Epidermal melanocyte (primary cell): ENCODE data around the gene NANS.
A peak's percentile ranks its signal among the peaks of the same experiment; 100 is the strongest.

ENCODE experiments used
- DNase-seq: peaks from one replicate; pipeline ENCODE4 v3.0.0; 2011; ENCODE audit warnings: low spot score; ENCODE audit not compliant: insufficient read length

The NANS gene

DNA sequence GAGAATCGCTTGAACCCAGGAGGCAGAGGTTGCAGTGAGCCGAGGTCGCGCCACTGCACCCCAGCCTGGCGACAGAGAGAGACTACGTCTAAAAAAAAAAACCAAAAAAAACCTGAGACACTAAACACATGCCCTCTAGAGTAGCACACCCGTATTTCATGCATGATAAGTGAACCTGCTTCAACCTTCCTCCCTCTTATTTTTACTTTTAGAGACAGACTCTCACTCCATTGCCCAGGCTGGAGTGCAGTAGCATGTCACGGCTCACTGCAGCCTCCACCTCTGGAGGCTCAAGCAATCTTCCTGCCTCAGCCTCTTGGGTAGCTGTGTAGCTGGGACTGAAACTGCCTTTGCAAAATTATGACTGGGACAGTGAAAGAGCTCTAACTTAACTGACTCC lies 17.6 kb upstream of the NANS start:
- DNase-seq: no peak

DNA sequence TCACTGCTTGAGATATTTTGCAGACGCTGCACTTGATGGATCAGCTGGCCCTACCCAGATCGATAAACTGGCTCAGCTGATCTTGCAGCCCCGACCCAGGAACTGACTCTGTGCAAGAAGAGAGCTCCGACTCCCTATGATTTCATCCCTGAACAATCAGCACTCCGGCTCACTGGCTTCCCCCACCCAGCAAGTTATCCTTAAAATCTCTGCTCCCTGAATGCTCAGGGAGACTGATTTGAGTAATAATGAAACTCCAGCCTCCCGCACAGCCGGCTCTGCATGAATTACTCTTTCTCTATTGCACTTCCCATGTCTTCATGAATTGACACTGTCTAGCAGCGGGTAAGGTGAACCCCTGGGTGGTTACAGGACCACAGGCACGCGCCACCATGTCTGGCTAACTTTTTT lies 16.9 kb upstream of the NANS start:
- DNase-seq: no peak

GRCh38 chr9:98040212-98040611 lies 16.3 kb upstream of the NANS start:
- no peak for DNase-seq

GRCh38 chr9:98043915-98044314 lies 12.6 kb upstream of the NANS start:
- no peak for DNase-seq

- no peak for DNase-seq
These were observed 11.0 kb upstream of the NANS start for GRCh38 chr9:98045234-98046179.

- no peak for DNase-seq
These were observed 10.4 kb upstream of the NANS start for GRCh38 chr9:98046180-98046543.

DNA sequence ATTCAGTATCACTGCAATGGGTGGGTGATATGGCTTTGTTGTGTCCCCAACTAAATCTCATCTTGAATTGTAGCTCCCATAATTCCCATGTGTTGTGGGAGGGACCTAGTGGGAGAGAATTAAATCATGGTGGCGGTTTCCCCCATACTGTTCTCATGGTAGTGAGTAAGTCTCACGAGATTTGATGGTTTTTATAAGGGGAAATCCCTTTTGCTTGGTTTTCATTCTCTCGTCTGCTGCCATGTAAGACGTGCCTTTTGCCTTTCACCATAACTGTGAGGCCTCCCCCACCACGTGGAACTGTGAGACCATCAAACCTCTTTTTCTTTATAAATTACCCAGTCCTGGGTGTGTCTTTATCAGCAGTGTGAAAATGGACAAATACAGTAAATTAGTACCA lies 9.5 kb upstream of the NANS start:
- no peak for DNase-seq

DNA sequence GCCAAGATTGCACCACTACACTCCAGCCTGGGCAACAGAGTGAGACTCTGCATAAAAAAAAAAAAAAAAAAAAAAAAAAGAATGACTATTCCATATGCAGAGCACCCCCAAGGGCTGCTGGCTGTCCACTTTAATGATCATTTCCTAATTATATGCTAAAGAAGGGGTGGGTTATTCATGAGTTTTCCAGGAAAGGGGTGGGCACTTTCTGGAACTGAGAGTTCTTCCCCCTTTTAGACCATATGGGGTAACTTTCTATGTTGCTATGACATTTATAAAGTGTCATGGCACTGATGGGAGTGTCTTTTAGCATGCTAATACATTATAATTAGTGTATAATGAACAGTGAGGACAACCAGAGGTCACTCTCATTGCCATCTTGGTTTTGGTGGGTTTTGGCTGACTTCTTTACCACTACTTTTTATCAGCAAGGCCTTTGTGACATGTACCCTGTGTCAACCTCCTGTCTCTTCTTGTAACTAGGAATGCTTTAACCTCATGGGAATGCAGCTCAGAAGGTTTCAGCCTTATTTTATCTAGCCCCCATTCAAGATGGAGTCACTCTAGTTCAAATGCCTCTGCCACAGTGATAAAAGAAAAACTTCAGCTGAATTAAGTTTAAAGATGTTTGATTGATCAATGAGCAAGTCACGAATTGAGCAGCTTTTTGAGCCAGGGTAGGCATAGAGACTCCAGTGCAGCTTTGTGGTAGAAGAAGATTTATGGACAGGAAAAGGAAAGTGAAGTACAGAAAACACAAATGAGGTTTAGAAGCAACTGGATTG lies 7.1 kb upstream of the NANS start:
- no peak for DNase-seq

- DNase-seq: no peak
These were observed 6.2 kb upstream of the NANS start for GRCh38 chr9:98050351-98050750.

GRCh38 chr9:98054376-98054951 lies 2.1 kb upstream of the NANS start:
- no peak for DNase-seq

DNA sequence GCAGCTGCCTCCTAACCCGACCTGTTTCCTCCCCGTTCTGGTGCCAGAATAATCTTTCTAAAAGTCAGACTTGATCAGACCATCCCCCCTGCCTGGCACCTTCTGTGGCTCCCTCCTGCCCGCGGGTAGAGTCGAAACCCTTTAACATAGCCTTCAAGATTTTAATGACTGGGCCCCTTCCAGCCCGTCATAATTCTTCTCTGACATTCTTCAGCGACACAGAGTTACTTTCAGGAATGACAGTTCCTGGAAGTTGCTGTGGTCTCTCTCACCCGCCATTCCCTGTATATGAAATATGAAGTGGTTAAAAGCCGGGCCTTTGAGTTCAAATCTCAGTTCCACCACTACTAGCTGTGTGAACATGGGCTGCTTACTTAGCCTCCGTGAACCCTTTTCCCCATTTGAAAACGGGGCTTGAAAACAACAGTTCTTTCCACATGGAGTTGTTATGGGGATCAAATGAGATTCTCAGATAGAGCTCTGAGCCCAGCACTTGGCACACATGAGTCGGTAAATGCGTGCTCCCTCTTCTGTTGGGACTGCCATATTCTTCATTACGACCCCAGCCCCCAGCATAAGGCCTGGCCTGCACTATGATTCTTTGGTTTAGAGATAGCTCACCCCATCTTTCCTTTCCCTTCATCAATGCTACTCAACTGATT lies 737 bp downstream of the NANS start:
- no peak for DNase-seq

- no peak for DNase-seq
These were observed 5.6 kb downstream of the NANS start for GRCh38 chr9:98062161-98062560.

DNA sequence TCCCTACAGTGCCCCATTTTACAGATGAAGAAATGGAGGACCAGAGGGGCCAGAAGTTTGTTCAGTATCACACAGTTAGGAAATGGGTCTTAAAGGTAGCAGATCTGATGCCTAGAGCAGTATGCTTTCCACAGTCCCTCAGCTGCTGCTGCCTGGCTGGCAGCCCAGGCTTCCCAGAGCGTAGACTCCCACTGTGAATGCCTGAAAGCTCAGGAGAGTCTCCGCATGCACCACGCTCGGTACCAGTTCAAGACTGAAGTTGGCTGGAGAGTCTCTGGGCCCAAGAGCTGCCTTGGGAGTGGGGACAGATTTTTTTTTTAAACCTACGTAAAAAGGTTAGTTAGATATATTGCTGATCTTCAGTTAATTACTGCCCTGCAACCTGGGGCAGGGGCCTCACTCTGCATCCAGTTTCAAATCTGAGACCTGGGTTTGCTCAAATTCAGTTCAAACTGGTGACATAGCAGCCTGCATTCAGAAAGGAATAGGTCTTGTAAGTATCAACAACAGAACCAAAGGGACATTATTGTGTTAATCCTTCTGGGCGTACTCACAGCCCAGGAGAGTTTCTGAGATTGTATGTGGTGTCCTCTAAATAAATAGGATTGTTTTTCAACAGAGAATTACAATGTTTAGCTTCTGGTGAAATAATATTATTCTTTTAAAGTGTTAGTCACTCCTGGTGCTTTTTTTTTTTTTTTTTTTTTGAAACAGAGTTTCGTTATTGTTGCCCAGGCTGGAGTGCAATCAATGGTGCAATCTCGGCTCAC lies 8.3 kb downstream of the NANS start:
- no peak for DNase-seq

DNA sequence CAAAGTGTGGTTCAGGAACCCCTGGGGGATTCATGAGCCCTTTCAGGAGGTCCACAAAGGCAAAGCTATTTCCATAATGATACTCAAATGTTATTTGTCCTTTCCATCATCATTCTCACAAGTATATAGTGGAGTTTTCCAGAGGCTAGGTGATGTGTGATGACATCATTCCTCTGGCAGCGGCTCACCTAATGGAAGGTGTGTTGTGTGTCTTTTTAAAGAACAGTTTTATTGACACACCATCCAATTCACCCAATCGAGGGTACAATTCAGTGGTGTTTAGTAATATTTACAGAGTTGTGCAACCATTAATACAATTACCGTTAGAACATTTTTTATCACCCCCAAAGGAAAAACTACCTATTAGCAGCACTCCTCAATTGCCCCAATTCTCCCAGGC lies 9.7 kb downstream of the NANS start:
- no peak for DNase-seq

DNA sequence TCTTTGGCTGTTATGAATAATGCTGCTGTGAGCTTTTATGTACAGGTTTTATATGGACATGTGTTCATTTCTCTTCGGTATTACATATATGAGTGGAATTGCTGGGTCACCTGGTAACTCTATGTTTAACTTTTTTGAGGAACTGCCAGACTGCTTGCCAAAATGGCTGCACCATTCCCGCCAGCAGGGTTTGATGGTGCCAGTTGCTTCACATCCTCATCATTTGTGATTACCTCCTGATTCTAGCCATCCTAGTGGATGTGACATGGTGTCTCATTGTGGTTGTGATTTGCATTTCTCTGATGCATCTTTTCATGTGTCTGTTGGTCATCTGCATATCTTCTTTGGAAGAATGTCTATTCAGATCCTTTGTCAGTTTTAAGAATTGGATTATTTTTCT lies 10.7 kb downstream of the NANS start:
- DNase-seq: no peak

DNA sequence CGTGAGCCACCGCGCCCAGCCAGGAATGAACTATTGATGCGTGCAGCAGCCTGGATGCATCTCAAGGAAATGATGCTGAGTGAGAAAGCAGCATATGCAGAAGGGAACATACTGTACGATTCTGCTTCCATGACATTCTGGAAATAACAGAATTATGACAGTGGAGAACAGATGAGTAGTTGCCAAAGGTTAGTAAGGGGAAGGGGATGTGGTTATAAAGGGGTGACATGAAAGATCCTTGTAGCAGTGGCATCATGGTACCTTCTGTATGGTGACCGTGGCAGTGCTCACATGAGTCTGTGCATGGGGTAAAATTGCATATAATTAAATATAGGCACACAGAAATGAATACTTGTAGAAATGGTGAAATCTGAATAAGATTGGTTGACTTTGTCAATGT lies 13.0 kb downstream of the NANS start:
- no peak for DNase-seq

- DNase-seq: no peak
These were observed 14.2 kb downstream of the NANS start for GRCh38 chr9:98070704-98071103.

DNA sequence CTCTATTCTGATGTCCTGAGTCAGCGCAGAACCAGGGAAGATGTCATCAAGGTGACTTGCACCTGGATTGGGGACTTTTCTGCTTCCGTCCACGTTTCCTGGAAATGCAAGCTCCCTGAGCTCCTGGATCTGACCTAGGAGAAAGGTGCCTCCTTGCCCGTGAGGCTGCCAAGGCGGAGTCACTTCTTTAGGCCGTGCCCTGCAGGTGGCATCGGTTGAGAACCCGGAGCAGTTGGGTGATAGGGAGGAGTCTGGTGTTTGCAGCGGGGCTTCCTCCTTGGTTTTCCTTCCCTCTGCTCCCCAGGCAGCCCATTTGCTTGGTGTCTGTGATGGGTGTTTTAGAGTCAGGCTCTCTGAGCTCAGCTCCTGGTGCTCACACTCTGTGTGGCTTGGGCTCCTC lies 15.2 kb downstream of the NANS start:
- no peak for DNase-seq

- DNase-seq: peak; percentile 70
These were observed 17.8 kb downstream of the NANS start for GRCh38 chr9:98074115-98074990.

GRCh38 chr9:98075332-98075805 lies 18.8 kb downstream of the NANS start:
- no peak for DNase-seq
